OCI-LY1 (cell line): Measurements from ENCODE around the gene ADAM12.

ENCODE experiments used
- H2AFZ ChIP-seq: fragments of 200-600 bp; sonication (generic), shearing (Covaris generic); 2 replicates; pipeline ENCODE4 v1.6.0; 2014; ENCODE audit warnings: antibody characterized with exemption, mild to moderate bottlenecking, low read length
- H3F3A ChIP-seq: fragments of 200-600 bp; sonication (generic), shearing (Covaris generic); 2 replicates; pipeline ENCODE4 v1.6.0; 2014; ENCODE audit warnings: mild to moderate bottlenecking, antibody characterized with exemption, low read length, moderate library complexity; ENCODE audit not compliant: insufficient read depth
- H3K27ac ChIP-seq: fragments of 200-600 bp; sonication (generic); 2 replicates; pipeline ENCODE4 v1.5.1; 2014; ENCODE audit warnings: low read length, mixed run types, mild to moderate bottlenecking, low read depth; ENCODE audit not compliant: poor library complexity, severe bottlenecking
- H3K27me3 ChIP-seq: fragments of 200-600 bp; sonication (generic); 2 replicates; pipeline ENCODE4 v1.6.0; 2014; ENCODE audit warnings: antibody characterized with exemption, mild to moderate bottlenecking, low read length, moderate library complexity; ENCODE audit not compliant: insufficient read depth
- H3K36me3 ChIP-seq: fragments of 200-600 bp; sonication (generic); 2 replicates; pipeline ENCODE4 v1.6.1; 2014; ENCODE audit warnings: mild to moderate bottlenecking, antibody characterized with exemption, low read length, moderate library complexity, mixed read lengths; ENCODE audit not compliant: insufficient read depth
- H3K4me1 ChIP-seq: fragments of 200-600 bp; sonication (generic); 2 replicates; pipeline ENCODE4 v1.5.1; 2014; ENCODE audit warnings: mild to moderate bottlenecking, low read length, moderate library complexity; ENCODE audit not compliant: insufficient read depth, severe bottlenecking
- H3K4me2 ChIP-seq: fragments of 200-600 bp; sonication (generic), shearing (Covaris generic); 2 replicates; pipeline ENCODE4 v1.6.1; 2014; ENCODE audit warnings: low read length
- H3K4me3 ChIP-seq: fragments of 200-600 bp; sonication (generic); 2 replicates; pipeline ENCODE4 v1.5.1; 2014; ENCODE audit warnings: low read length, low read depth, mild to moderate bottlenecking, mixed read lengths; ENCODE audit not compliant: poor library complexity, severe bottlenecking
- H3K79me2 ChIP-seq: fragments of 200-600 bp; shearing (Covaris generic); 2 replicates; pipeline ENCODE4 v1.6.1; 2016; ENCODE audit warnings: mixed run types, low read length, mixed read lengths; ENCODE audit not compliant: insufficient read depth
- H3K9ac ChIP-seq: fragments of 200-600 bp; sonication (generic), shearing (Covaris generic); 2 replicates; pipeline ENCODE4 v1.6.1; 2014; ENCODE audit warnings: mild to moderate bottlenecking, low read length, mixed read lengths
- H3K9me2 ChIP-seq: fragments of 200-600 bp; sonication (generic), shearing (Covaris generic); 2 replicates; pipeline ENCODE4 v1.6.1; 2014; ENCODE audit warnings: low read depth, mild to moderate bottlenecking, low read length, mixed read lengths
- H3K9me3 ChIP-seq: fragments of 200-600 bp; shearing (Covaris generic); 2 replicates; pipeline ENCODE4 v1.6.1; 2014; ENCODE audit warnings: low read length, mixed read lengths
- H4K20me1 ChIP-seq: fragments of 200-600 bp; sonication (generic), shearing (Covaris generic); 2 replicates; pipeline ENCODE4 v1.6.0; 2016; ENCODE audit warnings: mild to moderate bottlenecking, low read length; ENCODE audit not compliant: insufficient read depth
- EZH2 ChIP-seq: fragments of 200-600 bp; sonication (generic), shearing (Covaris generic); IDR thresholded peaks from 2 replicates; pipeline ENCODE4 v1.8.0; 2017; ENCODE audit warnings: borderline replicate concordance, mixed run types, mild to moderate bottlenecking, antibody characterized with exemption, low read length, moderate library complexity, mixed read lengths
- TF ChIP-seq, protein P1 (sequence below): fragments of 200-600 bp; sonication (generic), shearing (Covaris generic); IDR thresholded peaks from 2 replicates; pipeline ENCODE4 v1.5.1; 2017; ENCODE audit warnings: mild to moderate bottlenecking, antibody characterized with exemption, low read length, moderate library complexity, mixed read lengths

The ADAM12 gene

DNA sequence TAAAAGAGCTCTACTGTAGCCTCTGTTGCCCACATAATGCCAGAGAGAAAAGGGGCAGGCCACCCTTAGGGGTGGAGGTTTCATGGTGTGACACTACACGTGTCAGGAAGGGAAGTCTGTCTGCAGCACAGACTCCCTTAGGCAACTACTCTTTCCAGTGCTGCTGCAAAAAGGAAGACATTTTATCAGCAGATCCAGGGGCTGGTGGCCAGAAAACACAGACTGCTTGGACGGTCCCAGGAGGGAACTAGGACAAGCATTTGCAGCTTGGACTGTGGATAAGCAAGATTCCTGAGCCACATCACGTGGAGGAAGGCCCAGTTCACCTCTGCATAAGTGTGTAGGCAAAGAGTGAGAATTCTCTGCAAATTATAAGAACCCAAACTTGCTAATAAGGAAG, 271.1 kb downstream of the ADAM12 start:
- Histone ChIP-seq H3K4me1 (no peaks in the 10 kb centered on the region), H3K27ac (no peak overlapping the region), H3K79me2 (no peaks in the 10 kb centered on the region), H3F3A (no peaks in the 10 kb centered on the region), H3K9ac (no peak overlapping the region), H3K9me2 (no peaks in the 10 kb centered on the region), H3K36me3 (no peaks in the 10 kb centered on the region), H3K9me3 (no peaks in the 10 kb centered on the region), H2AFZ (no peak overlapping the region), H3K4me3 (no peak overlapping the region), H3K4me2 (no peak overlapping the region), H3K27me3 (no peaks in the 10 kb centered on the region), H4K20me1 (no peaks in the 10 kb centered on the region)
- TF ChIP-seq, protein P1, sequence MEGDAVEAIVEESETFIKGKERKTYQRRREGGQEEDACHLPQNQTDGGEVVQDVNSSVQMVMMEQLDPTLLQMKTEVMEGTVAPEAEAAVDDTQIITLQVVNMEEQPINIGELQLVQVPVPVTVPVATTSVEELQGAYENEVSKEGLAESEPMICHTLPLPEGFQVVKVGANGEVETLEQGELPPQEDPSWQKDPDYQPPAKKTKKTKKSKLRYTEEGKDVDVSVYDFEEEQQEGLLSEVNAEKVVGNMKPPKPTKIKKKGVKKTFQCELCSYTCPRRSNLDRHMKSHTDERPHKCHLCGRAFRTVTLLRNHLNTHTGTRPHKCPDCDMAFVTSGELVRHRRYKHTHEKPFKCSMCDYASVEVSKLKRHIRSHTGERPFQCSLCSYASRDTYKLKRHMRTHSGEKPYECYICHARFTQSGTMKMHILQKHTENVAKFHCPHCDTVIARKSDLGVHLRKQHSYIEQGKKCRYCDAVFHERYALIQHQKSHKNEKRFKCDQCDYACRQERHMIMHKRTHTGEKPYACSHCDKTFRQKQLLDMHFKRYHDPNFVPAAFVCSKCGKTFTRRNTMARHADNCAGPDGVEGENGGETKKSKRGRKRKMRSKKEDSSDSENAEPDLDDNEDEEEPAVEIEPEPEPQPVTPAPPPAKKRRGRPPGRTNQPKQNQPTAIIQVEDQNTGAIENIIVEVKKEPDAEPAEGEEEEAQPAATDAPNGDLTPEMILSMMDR = no peak
- TF ChIP-seq EZH2 = no peak

DNA sequence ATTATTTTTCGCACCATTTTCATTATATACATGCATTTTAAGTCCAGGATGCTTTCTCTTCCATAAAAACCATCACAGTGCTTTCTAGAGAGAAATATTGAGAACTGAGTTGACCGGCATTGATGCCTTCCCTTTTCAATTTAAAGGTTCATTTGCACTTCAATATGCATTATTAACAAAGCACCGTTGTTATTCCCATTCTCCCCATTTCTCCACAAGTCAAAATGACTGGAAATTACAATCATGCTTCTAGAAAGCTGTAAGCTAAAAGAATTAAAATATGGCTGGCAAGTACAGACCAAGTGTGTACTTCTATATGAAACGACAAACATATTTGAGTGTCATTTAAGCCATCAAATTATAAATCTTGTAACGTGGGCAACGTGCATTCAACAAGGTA, 272.4 kb downstream of the ADAM12 start:
- Histone ChIP-seq H3F3A (no peaks in the 10 kb centered on the region), H3K27ac (no peak overlapping the region), H2AFZ (no peak overlapping the region), H3K27me3 (no peaks in the 10 kb centered on the region), H3K9ac (no peak overlapping the region), H4K20me1 (no peaks in the 10 kb centered on the region), H3K9me2 (no peaks in the 10 kb centered on the region), H3K9me3 (no peaks in the 10 kb centered on the region), H3K79me2 (no peaks in the 10 kb centered on the region), H3K4me2 (no peak overlapping the region), H3K4me1 (no peaks in the 10 kb centered on the region), H3K36me3 (no peaks in the 10 kb centered on the region), H3K4me3 (no peak overlapping the region)
- TF ChIP-seq, protein P1 = no peak
- TF ChIP-seq EZH2 = no peak

DNA sequence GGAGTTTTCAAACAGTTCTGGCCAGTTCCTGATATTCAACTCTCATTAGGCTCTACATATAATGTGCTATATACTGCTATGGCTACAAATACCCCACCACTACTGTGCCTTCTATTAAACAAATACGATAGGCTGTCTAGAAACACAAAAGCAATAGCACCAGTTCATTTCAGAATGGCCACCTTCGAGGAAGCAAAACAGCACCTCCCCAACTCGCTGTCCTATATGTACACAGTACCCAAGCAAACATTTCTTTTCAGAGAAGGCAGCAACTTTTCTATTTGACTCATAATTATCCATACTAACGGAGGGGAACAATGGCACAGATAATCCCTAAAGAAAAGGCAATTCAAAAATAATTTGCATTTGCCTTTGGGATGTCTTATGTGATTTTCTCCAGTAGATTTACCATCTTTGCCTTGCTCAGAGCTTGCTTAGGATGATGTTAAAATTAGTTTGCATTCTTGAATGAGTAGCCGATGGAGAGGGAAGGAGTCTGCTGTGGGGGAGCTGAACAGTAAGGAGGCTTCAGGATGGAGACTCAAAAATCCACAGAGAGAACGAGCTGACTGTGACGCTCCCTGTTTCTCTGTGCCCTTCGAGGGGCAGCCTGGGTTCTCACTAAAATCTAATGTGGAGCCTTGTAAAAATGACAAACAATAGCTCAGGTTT, 273.3 kb downstream of the ADAM12 start:
- no peak for TF ChIP-seq EZH2
- TF ChIP-seq, protein P1 = no peak

More for the DNA sequence above, 273.3 kb downstream of the ADAM12 start:
- Histone ChIP-seq H3K4me1 (no peaks in the 10 kb centered on the region), H3K9me3 (no peaks in the 10 kb centered on the region), H3K36me3 (no peaks in the 10 kb centered on the region), H3K79me2 (no peaks in the 10 kb centered on the region), H4K20me1 (no peaks in the 10 kb centered on the region), H3K27me3 (no peaks in the 10 kb centered on the region), H3K27ac (no peak overlapping the region), H3K9me2 (no peaks in the 10 kb centered on the region), H2AFZ (no peak overlapping the region), H3K4me2 (no peak overlapping the region), H3K9ac (no peak overlapping the region), H3F3A (no peaks in the 10 kb centered on the region), H3K4me3 (no peak overlapping the region)
